Astrocyte (in vitro differentiated cells and primary cell): ENCODE data around the gene DOK7. TPM values are rescaled to one million over a fixed set of nuclear protein-coding genes. Genes with fewer than 3 reads are reported as not detected.

Source experiments
- DNase-seq: peaks from one replicate; pipeline ENCODE4 v3.0.0-alpha.2; 2010; ENCODE audit warnings: low read depth
- FAIRE-seq: peaks from 2 replicates; lab custom pipeline; 2011; peaks lifted over from hg19 to GRCh38; lab: Jason Lieb, UNC
- H2AFZ ChIP-seq: 2 replicates; pipeline ENCODE4 v1.6.0; 2012; ENCODE audit warnings: low read depth, low read length, inconsistent platforms
- H3K27ac ChIP-seq: 2 replicates; pipeline ENCODE4 v1.5.1; 2011; ENCODE audit warnings: low read depth, low read length, inconsistent platforms
- H3K27me3 ChIP-seq: 2 replicates; pipeline ENCODE4 v1.6.0; 2011; ENCODE audit warnings: low read length, inconsistent platforms; ENCODE audit not compliant: insufficient read depth
- H3K36me3 ChIP-seq: 2 replicates; pipeline ENCODE4 v1.5.1; 2011; ENCODE audit warnings: low read length, inconsistent platforms; ENCODE audit not compliant: insufficient read depth
- H3K4me1 ChIP-seq: 2 replicates; pipeline ENCODE4 v1.5.1; 2011; ENCODE audit warnings: low read length, inconsistent platforms; ENCODE audit not compliant: insufficient read depth
- H3K4me2 ChIP-seq: 2 replicates; pipeline ENCODE4 v1.6.0; 2012; ENCODE audit warnings: low read length, inconsistent platforms
- H3K4me3 ChIP-seq: 2 replicates; pipeline ENCODE4 v1.5.1; 2011; ENCODE audit warnings: low read depth, mild to moderate bottlenecking, low read length, inconsistent platforms; ENCODE audit not compliant: insufficient read depth
- H3K79me2 ChIP-seq: 2 replicates; pipeline ENCODE4 v1.6.0; 2012; ENCODE audit warnings: mild to moderate bottlenecking, low read length, inconsistent platforms; ENCODE audit not compliant: insufficient read depth
- H3K9ac ChIP-seq: 2 replicates; pipeline ENCODE4 v1.6.0; 2012; ENCODE audit warnings: mild to moderate bottlenecking, low read length, inconsistent platforms
- H3K9me3 ChIP-seq: 2 replicates; pipeline ENCODE4 v1.5.1; 2012; ENCODE audit warnings: low read depth, mild to moderate bottlenecking, low read length, inconsistent platforms; ENCODE audit not compliant: insufficient read depth
- H4K20me1 ChIP-seq: 2 replicates; pipeline ENCODE4 v1.6.0; 2012; ENCODE audit warnings: low read length, inconsistent platforms; ENCODE audit not compliant: insufficient read depth
- H3K27ac Mint-ChIP-seq: one replicate; pipeline ENCODE4 v1.8.0; 2021; ENCODE audit warnings: mild to moderate bottlenecking, mixed read lengths; ENCODE audit not compliant: unreplicated experiment
- H3K27me3 Mint-ChIP-seq: one replicate; pipeline ENCODE4 v1.8.0; 2021; ENCODE audit warnings: low read depth, mixed read lengths; ENCODE audit not compliant: unreplicated experiment
- H3K36me3 Mint-ChIP-seq: one replicate; pipeline ENCODE4 v1.8.0; 2021; ENCODE audit warnings: low read depth, mixed read lengths; ENCODE audit not compliant: unreplicated experiment
- H3K4me1 Mint-ChIP-seq: one replicate; pipeline ENCODE4 v1.8.0; 2021; ENCODE audit warnings: low read depth, mixed read lengths; ENCODE audit not compliant: unreplicated experiment
- H3K4me3 Mint-ChIP-seq: one replicate; pipeline ENCODE4 v1.8.0; 2021; ENCODE audit warnings: mild to moderate bottlenecking, moderate library complexity, mixed read lengths; ENCODE audit not compliant: unreplicated experiment
- H3K9me3 Mint-ChIP-seq: one replicate; pipeline ENCODE4 v1.8.0; 2021; ENCODE audit warnings: mild to moderate bottlenecking, mixed read lengths; ENCODE audit not compliant: unreplicated experiment
- CTCF ChIP-seq: IDR thresholded peaks from 2 replicates; pipeline ENCODE4 v1.5.1; 2011; ENCODE audit warnings: low read depth, mild to moderate bottlenecking, inconsistent platforms, low read length, moderate library complexity; ENCODE audit not compliant: insufficient read depth
- EZH2 ChIP-seq: IDR thresholded peaks from 2 replicates; pipeline ENCODE4 v1.6.1; 2012; ENCODE audit warnings: mild to moderate bottlenecking, low read length, inconsistent platforms; ENCODE audit not compliant: insufficient read depth
- total RNA-seq: library from RNA; stranded (reverse); gene quantifications from 2 replicates; pipeline ENCODE4 v1.2.1, GENCODE V29; 2021

DOK7 gene
- total RNA-seq, 1 donor from 2014 or later, result not detected

DNA sequence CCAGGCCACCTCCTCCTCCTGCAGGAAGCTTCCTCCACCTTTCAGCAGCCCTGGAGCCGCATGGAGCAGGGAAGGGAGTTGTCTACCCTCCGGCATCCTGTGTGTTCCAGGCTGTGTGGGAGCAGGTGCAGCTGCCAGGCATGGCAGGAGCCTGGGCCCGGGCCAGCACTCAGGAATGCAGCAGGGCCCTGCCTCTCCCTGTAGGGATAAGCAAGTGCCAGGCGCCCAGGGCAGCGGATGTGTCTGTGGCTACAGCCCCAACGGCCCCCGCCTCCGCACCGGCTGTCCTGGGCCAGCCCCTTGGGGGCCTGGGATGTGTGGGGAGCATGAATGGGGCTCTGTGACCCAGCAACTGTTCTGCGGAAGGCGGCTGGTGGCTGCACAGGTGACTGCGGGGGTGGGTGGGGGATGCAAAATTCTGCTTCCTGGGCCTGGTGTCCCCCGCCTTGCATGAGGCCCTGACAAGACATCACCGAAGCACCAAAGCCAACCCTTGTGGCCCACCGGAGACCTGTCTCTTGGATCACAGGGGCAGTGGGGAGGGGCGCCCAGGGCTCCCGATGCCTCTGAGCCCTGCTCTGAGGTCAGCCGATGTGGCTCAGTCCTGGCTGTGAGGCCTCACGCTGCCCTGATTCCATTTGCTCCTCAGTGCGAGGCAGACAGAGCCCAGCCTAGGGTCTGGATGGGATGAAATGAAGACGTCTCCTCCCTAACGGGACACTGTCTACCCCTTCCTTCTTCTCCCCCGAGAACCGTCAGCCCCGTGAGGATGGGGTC is 1.4 kb upstream of the DOK7 start:
- Histone ChIP-seq H3K9ac (no peak overlapping the region), H3K4me3 (no peak overlapping the region), H3K36me3 (no peaks in the 10 kb centered on the region), H4K20me1 (no peaks in the 10 kb centered on the region), H3K27me3 (peaks cover 15% of the 10 kb centered on the region), H3K4me1 (no peaks in the 10 kb centered on the region), H3K79me2 (no peaks in the 10 kb centered on the region), H3K9me3 (no peaks in the 10 kb centered on the region), H3K27ac (no peak overlapping the region), H3K4me2 (no peak overlapping the region), H2AFZ (no peak overlapping the region)
- Mint-ChIP-seq H3K4me1 (no peaks in the 10 kb centered on the region), H3K36me3 (no peaks in the 10 kb centered on the region), H3K27ac (no peak overlapping the region), H3K4me3 (no peak overlapping the region), H3K9me3 (peaks cover 24% of the 10 kb centered on the region), H3K27me3 (peaks cover 50% of the 10 kb centered on the region)
- FAIRE-seq (no peak), DNase-seq (no peak)
- TF ChIP-seq EZH2 (no peak), CTCF (no peak)

DNA sequence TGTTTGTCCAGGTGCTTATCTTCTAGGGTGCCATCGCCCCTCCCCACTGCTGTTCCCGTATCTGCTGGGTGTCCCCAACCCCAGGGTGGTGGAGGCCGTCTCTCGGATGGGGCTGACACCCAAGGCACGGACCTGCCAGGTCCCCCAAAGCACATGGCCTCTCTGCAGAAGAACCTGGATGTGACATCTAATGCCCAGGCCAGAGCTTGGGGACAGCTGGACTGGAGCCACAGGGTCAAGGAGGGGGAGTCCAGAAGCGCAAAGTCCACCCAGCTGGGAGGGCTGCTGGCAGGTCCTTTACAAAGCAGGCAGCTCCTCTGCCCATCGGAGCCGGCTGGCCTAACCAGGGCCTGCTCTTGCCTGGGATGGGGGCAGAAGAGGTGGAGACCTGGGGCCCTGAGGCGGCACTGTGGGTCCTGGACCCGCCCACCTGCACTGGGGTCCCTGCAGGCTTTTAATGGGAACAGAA is 751 bp upstream of the DOK7 start:
- peaks cover 50% of the 10 kb centered on the region for H3K27me3 Mint-ChIP-seq
- Histone ChIP-seq H3K9ac (no peak overlapping the region), H2AFZ (no peak overlapping the region), H3K4me2 (no peak overlapping the region), H3K9me3 (no peaks in the 10 kb centered on the region), H3K27ac (no peak overlapping the region), H3K36me3 (no peaks in the 10 kb centered on the region), H3K4me1 (no peaks in the 10 kb centered on the region), H3K27me3 (peaks cover 15% of the 10 kb centered on the region), H3K4me3 (no peak overlapping the region), H3K79me2 (no peaks in the 10 kb centered on the region), H4K20me1 (no peaks in the 10 kb centered on the region)
- no peak for TF ChIP-seq CTCF
- TF ChIP-seq EZH2, result peak; percentile 87
- DNase-seq (no peak), FAIRE-seq (no peak)
- no peak overlapping the region for H3K4me3 Mint-ChIP-seq
- no peak overlapping the region for H3K27ac Mint-ChIP-seq
- H3K36me3 Mint-ChIP-seq, result no peaks in the 10 kb centered on the region
- peaks cover 21% of the 10 kb centered on the region for H3K9me3 Mint-ChIP-seq
- H3K4me1 Mint-ChIP-seq, result no peaks in the 10 kb centered on the region
